ENCODE results near the gene KDM3A. TPM values are rescaled to one million over a fixed set of nuclear protein-coding genes. Genes with fewer than 3 reads are reported as not detected.

The KDM3A gene
- total and polyA plus RNA-seq, 2 experiments from 2014 or later = 8.9 to 21.8 TPM

GRCh38 chr2:86487062-86487461, 45.9 kb downstream of the KDM3A start:
- Histone ChIP-seq H3F3A (replicated peaks; ENCODE audit: low read depth) (no peaks in the 10 kb centered on the region), H3K4me2 (no peak overlapping the region), H3K79me2 (replicated peaks; ENCODE audit: insufficient read depth) (no peaks in the 10 kb centered on the region), H3K4me3 (no peak overlapping the region), H3K27me3 (ENCODE audit: insufficient read depth) (no peaks in the 10 kb centered on the region), H2AFZ (no peak overlapping the region), H4K20me1 (replicated peaks; ENCODE audit: insufficient read depth) (peaks cover 4% of the 10 kb centered on the region; the same call in 1 of the 2 replicates), H3K27ac (ENCODE audit: low read depth) (no peak overlapping the region), H3K36me3 (ENCODE audit: insufficient read depth) (peaks cover 11% of the 10 kb centered on the region), H3K4me1 (ENCODE audit: insufficient read depth) (no peaks in the 10 kb centered on the region), H3K9me2 (ENCODE audit: insufficient read depth) (no peaks in the 10 kb centered on the region)
- Mint-ChIP-seq H3K4me3 (no peak overlapping the region), H3K27me3 (ENCODE audit: insufficient read depth, low read depth, poor library complexity) (no peaks in the 10 kb centered on the region), H3K27ac (no peak overlapping the region), H3K36me3 (ENCODE audit: low read depth) (peaks cover 76% of the 10 kb centered on the region), H3K9me3 (no peaks in the 10 kb centered on the region), H3K4me1 (no peaks in the 10 kb centered on the region)
- peak; percentile 8 for DNase-seq (ENCODE audit: low spot score)
- ATAC-seq = no peak
- TF ChIP-seq STAT1 (IDR thresholded peaks at IDR 0.05; ENCODE audit: unreplicated experiment) = no peak
- no peak for TF ChIP-seq EZH2phosphoT487 (IDR thresholded peaks at IDR 0.05; ENCODE audit: unreplicated experiment)
- peak; percentile 22 to 28; a peak in 3 of 4 replicates for TF ChIP-seq CTCF (conservative IDR thresholded peaks at IDR 0.05; ENCODE audit: low read depth in 2 of 2)

- no peak overlapping the region for H3K4me3 Mint-ChIP-seq
- H3K4me3 ChIP-seq = no peak overlapping the region
- H3K27me3 ChIP-seq (ENCODE audit: insufficient read depth) = no peaks in the 10 kb centered on the region
- no peaks in the 10 kb centered on the region for H3F3A ChIP-seq (replicated peaks; ENCODE audit: low read depth)
- ATAC-seq = no peak
- no peaks in the 10 kb centered on the region for H3K9me2 ChIP-seq (ENCODE audit: insufficient read depth)
- peaks cover under 1% of the 10 kb centered on the region; the same call in 1 of the 2 replicates for H4K20me1 ChIP-seq (replicated peaks; ENCODE audit: insufficient read depth)
- no peaks in the 10 kb centered on the region for H3K27me3 Mint-ChIP-seq (ENCODE audit: insufficient read depth, low read depth, poor library complexity)
- H3K4me1 ChIP-seq (ENCODE audit: insufficient read depth) = no peaks in the 10 kb centered on the region
- H3K9me3 Mint-ChIP-seq = no peaks in the 10 kb centered on the region
- TF ChIP-seq ZNF462 (CRISPR knock-in tag; IDR thresholded peaks at IDR 0.05) = no peak
- no peak for TF ChIP-seq STAT1 (IDR thresholded peaks at IDR 0.05; ENCODE audit: unreplicated experiment)
- no peak for TF ChIP-seq CTCF (conservative IDR thresholded peaks at IDR 0.05; ENCODE audit: low read depth in 2 of 2)
- H3K79me2 ChIP-seq (replicated peaks; ENCODE audit: insufficient read depth) = no peaks in the 10 kb centered on the region
- no peak overlapping the region for H3K27ac ChIP-seq (ENCODE audit: low read depth)
- no peak for DNase-seq (ENCODE audit: low spot score)
- H3K27ac Mint-ChIP-seq = no peak overlapping the region
- no peaks in the 10 kb centered on the region for H3K4me1 Mint-ChIP-seq
- no peak overlapping the region for H3K4me2 ChIP-seq
- peaks cover 68% of the 10 kb centered on the region for H3K36me3 Mint-ChIP-seq (ENCODE audit: low read depth)
- H3K36me3 ChIP-seq (ENCODE audit: insufficient read depth) = peaks cover 17% of the 10 kb centered on the region; the same call in 1 of the 2 replicates
- no peak overlapping the region for H2AFZ ChIP-seq
Observed at GRCh38 chr2:86488561-86489250, 47.5 kb downstream of the KDM3A start.
